ENCODE measurements around the gene SNX9.
A peak's percentile ranks its signal among the peaks of the same experiment; 100 is the strongest.
"Not testable (repeated sequence)": the region's sequence is repeated elsewhere in the genome, so short reads cannot be mapped to it uniquely, and the experiment has no call there.

SNX9 gene

DNA sequence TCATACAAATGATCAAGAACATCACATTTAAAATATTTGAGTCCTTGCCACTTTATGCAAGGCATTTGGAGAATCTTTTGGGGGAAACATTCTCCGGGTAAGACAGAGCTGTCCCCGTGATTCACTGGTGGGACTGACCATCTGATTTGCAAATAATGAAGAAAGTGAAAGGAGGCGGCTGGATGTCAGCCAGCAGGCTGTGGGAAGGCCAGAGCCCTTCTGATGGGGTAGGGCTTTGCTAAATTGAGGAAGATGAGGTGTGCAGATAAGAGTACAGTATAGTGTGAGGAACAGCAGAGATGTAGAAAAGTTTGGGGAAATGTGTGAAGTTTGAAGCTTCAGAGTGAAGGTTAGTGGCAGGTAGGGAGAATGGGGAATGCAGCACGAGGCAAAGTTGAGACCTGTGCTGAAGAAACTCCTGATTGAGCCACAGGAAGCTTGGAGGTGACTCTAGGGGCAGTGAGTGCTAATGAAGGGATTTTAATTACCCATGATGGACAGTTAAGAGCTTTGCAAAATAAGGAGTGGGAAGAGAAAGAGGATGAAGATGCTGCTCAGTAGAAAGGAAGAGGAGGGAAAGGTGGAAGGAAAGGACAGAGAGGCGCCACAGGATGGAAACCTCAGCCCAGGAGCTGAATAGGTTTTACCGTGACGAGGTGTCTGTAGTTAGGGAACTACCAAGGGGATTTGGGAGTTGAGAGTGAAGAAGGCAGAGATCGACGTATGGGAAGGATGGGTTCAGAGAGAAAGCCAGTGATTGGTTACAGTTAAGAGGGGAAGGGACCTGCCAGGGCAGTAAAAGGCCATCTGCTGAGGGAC lies 68.7 kb downstream of the SNX9 start:
- DNase-seq = peak; percentile 92

DNA sequence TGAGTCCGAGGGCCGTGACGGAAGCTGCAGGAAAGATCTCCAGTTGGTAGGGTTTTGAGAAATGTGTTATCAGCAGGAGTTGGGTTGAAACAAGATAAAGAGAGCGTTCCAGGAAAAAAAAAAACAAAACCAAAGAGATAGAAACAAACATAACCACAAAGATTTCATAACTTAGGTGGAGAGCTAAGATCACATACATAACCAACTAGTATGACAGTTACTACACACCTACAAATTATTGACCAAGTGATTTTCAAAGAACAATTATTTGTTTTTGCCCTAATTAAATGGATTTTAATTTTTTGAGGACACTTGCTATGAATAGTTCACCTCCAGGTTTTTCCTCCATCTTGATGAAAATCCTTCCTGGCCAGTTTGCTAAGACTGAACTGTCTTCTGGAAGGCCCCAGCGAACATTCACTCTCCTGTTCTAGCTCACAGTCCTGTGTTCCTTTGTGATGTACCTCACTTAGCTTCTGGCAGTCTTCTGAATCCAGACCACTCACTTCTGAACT lies 69.4 kb downstream of the SNX9 start:
- peak; percentile 90 for DNase-seq

DNA sequence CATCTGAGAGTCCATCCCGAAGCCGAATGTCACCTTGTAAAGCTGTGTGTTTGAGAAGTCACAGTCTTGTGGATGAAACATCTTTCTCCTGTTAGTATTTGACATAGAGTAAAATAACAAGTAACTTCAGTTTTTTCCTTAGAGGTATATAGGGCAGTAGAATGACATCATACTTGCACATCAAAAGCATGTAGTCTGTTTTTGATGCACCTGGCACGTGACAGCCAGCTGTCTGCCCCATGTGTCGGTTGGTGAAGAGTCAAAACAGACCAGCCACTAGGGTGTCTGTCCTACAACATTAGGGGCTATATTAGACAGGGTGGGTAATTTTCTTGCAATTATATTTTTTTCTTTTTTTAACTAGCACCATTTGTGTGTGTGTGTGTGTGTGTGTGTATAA lies 70.2 kb downstream of the SNX9 start:
- DNase-seq = no peak

DNA sequence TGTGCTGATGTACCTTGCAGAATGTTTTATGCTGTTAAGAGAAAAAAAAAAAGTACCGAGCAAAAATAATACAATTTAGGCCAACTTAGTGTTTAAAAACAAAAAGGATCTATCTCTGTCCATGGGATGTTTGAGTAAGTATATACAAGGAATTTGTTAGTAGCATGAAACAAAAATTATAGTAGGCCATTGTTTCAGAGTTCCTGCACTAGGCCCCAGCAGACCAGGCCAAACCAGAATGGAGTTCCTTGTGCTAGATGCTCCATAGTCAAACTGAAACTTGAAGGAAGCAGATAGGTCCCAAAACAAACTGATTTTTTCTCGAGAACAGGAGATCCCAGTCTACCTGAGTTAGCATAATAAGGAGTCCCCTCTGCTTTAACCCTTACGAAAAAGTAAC lies 72.5 kb downstream of the SNX9 start:
- DNase-seq = no peak

DNA sequence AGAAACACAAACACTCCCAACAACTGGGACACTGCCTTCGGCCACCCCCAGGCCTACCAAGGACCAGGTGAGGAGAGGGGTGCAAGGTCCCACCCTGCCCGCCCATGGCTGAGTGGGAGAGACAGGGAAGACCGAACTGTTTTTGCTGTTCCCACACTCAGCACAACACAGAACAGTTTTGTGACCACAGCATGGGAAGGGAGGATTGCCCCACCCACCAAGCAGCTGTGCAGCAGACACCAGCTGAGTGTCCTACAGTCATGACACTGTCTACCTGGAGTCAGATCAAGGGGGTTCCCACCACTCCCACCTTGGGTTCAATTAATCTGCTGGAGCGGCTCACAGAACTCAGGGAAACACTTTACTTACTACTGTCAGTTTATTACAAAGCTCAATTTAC lies 73.9 kb downstream of the SNX9 start:
- no peak for DNase-seq

DNA sequence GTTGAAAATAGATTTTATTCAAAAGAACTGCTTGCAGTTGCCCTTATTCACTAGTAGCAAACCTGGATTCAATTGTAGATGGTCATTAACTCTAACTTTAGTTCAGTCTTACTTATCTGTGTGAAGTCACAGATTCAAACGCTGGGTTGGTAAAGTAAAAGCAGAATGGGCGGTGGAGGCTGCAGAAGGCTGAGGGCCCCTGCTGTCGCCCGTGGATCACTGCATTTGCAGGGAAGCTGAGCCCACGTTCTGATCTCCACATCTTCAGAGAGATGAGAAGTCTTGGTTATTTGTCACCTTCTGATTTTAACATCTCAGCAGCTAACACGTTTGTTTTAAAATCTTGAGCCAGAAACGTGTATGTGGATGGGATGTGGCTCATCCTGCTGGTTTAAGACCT lies 75.1 kb downstream of the SNX9 start:
- DNase-seq = no peak

DNA sequence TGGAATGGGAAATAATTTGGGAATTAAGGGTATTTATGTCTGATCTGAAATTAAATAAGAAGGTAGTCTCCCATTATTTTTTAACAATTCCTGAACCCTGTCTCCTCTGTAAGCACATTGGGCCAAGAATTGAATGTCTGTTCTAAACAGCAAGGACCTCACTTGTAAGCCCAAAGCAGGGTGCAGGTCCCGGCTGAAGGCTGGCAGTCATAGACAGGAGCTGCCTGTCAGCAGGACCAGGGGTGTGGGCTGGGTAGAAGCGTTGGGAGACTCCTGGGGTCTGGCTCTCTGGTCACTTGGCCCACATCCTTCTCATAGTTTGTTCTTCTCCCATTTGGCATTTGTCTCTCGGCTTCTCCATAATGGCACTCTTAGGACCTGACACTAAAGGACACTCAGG lies 75.6 kb downstream of the SNX9 start:
- no peak for DNase-seq

DNA sequence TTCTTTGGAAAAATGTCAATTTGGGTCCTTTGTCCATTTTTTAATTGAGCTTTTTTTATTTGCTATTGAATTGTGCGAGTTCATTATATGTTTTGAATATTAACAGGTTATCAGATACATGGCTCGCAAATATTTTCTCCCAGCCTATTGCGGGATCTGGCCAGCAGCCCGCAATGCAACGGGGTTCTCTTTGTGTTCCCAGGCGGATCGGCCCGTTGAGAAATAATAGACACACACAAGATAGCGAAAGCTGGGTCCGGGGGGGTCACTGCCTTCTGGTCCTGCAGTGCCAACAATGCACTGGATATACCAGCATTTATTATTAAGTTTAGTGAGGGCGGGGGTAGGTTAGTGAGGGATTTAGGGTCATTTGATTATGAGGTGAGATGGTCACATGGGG lies 77.2 kb downstream of the SNX9 start:
- DNase-seq = not testable (repeated sequence)

DNA sequence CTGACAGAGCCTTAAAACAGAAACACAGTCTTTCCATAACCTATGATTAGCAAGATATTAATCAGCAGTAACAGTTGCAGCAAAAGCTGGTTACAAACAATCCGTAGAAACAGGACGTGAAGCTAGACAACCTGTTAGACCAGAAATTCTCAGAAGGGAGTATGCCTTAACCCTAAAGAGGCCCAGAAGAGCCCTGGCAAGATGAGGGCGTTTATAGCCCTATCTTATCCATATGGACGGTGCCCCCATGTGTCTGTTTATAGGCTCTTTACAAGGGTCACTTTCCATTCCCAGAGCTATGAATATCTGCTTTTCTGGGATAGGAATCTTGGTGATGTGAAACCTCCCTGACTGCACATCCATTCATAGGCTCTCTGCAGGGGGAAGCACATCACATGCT lies 77.7 kb downstream of the SNX9 start:
- DNase-seq = peak; percentile 46

DNA sequence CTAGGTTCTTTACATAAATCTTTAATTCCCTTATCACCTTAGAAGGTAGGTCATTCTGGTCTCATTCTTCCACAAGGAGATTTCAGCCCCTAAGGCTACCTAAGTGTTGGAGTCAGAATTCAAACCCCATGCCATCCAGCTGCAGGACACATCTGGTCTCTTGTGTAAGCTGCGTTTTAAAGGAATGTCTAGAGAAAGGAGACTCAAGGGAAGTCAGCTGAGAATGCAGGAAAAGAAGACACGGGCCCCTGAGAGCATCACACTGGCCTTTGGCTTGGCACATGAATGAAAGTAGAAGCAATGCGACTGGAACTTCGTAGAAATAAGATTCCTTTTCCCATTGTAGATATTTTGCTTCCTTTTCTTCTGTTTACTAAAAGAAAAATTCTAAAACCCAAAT lies 82.0 kb downstream of the SNX9 start:
- no peak for DNase-seq

DNA sequence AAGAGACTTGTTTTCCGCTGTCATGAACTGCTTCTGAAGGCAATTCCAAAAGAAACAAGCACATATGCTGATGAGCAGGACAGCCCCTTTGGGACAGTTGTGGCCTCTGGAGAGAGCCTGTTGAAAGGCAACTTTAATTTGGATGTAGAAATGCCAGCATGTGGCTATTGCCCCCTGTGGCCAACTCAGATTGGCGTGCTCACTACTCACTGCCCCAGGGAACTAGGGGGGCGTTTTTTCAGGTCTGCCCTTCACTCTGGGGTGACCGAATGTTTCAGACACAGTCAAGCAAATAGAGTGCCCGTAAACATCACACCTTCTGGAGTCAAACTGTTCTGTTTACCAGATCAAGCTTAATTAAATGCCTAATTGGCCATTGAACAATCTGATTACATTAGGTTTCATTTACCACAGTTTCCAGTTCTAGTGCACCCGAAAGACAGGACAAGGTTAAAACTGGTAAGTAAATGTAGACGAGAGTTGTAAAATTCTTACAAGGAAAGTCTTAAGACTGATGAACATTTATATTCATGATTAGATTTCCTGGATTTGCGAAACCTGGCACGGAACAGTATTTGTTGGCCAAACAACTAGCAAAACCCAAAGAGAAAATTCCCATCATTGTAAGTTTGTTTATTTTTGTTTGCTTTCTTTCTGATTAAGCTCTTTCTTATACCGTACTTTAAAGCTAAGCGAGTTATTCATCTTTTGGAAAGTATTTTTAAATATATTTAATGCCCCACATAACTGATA lies 82.7 kb downstream of the SNX9 start:
- DNase-seq = peak; percentile 42

DNA sequence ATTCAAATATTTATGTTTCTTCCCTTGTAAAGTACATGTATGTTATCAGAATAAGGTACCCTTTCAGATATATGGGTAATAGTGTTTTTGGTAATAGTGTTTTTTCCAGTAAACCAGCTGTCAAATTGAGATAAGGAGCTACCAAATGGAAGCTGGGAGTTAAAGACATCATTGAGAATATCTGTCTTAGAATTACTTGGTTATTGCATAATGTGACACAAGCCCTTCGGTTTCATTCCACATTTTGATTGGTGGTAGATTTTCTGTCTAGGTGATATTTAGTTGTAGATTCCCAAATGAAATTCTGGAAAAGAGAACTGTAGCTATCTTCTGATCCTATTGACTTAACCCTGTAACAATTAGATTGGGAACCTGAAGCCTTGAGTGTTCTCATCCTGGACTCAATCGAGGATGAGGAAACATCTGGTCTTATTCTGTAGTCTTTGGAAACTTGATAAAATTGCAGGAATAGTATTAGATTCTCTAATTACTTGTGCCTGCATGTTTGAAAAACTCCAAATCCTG lies 83.6 kb downstream of the SNX9 start:
- DNase-seq = peak; percentile 96

DNA sequence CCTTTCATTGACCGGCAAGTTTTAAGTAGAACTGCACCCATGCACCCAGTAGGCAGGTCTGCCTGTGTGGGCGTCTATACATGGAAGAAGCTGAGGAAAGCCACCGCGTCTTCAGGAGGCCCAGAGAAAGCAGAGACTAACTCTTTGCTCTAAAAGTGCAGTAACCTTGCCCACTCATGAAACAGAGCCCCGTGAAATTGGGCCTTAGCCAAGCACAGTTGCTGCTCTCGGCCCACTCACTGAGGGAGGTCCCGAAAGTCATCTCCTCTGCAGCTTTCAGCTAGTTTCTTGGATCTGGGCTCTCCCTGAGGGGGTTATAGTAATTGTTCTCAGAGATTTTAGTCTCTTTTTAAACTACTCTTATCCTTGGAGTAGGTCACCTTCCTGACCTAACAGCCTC lies 84.6 kb downstream of the SNX9 start:
- DNase-seq = no peak

DNA sequence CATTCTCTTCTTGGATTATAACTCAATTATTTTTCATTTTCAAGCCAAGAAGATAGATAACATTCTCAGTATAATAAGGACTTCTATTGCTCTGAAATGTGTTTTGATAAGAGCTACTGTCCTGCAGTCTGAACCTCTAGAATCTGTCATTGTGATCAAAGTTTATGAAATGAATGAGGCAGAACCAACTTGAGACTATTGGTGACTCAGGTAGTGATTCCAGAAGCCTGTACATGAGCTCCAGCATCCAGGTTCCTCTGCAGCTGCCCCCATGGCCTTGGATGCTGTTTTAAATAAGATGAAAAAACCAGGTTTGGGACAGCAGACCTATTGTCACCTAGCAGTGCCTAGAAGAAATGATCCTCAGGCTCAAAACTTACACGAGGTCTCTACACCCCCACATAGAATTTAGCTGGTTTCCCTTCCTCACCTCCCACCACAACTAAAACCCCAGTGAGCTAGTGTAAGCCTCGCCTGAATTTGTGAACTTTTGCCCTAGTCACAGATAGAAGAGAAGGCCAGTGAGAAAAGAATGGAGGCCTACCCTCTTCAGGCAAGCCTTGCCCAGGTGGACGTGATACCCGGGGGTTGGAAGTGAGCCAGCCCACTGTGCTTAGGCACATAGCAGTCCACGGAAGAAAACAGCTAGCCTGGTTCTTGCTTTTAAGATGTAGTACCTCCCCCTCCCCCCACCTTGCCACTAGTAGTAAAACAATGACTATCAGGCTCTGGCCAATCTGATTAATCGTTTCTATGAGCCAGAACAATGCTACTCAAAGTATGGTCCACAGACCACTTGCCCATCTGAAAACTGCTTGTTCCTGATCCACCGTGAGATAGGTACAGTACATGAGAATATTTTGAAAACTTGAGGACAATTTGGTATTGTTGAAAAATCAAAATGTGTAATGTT lies 85.6 kb downstream of the SNX9 start:
- peak; percentile 31 for DNase-seq

DNA sequence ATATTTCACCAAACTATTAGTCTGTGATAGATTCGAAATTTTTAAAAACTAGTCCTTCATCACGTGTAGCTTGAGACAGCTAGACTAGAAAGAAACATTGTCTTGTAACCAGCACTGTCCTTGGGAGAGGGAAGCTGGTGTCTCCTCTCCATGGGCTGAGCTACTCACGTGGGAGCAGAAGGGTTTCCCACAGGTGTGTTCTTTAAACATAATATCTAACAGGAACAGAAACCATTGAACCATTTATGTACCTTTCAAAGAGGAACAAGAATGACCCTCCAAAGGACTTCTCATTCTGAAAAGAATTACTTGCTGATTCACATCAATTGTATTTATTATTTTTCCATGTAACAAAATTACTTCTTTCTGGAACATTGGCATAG lies 86.2 kb downstream of the SNX9 start:
- no peak for DNase-seq

DNA sequence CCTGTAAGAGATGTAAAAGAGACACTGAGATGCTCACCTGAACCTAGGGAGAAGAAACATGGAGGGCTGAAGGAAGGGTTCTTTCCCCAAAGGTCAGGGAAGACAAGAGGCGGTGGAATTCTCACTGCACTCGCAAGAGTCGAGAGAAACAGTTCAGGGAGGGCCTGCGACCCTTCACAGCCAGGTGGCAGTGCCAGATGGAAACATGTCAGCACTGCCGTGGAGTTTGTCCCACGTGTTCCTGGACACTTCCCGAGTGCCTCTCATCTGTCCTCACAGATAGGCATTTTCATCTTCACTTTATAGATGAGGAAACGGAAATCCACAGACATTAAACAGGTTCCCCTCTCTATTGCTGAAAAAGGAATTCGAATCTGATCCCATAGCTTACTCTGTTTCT lies 88.2 kb downstream of the SNX9 start:
- no peak for DNase-seq

DNA sequence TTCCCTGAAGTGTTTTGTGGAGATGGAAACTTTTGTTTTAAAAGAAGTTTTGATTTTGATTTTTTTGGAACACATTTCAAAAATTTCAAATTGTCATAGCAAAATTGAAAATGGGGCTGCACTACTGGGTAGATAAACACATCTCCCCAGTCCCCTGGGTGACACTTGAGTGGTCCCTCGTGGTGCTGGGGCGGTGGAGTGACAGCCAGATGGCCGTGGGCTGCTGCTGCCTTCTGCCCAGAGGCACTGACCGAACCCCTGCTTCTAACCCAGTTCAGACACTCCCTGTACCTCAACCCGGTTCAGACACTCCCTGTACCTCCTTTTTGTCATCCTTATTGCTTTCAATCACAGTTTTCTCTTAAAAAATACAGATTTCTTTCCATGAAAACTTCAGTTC lies 88.7 kb downstream of the SNX9 start:
- DNase-seq = no peak

DNA sequence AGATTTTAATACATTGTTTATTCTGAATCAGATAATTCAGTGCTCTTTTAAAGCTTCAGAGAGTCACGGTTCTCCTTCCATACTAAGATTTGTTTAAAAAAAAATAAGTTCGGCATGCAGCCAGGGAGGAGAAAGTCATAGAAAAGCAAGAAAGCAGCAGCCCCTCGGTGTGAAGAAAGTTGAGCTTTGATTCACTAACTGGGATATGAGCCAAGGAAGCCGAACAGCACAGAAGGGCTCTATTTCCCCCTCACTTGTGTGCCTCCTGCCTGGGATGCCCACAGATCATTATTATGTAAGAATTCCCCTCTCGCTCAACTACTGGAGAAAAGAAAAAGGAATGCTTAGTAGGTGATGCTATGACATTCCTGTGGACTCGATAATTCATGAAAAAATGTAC lies 89.3 kb downstream of the SNX9 start:
- no peak for DNase-seq

DNA sequence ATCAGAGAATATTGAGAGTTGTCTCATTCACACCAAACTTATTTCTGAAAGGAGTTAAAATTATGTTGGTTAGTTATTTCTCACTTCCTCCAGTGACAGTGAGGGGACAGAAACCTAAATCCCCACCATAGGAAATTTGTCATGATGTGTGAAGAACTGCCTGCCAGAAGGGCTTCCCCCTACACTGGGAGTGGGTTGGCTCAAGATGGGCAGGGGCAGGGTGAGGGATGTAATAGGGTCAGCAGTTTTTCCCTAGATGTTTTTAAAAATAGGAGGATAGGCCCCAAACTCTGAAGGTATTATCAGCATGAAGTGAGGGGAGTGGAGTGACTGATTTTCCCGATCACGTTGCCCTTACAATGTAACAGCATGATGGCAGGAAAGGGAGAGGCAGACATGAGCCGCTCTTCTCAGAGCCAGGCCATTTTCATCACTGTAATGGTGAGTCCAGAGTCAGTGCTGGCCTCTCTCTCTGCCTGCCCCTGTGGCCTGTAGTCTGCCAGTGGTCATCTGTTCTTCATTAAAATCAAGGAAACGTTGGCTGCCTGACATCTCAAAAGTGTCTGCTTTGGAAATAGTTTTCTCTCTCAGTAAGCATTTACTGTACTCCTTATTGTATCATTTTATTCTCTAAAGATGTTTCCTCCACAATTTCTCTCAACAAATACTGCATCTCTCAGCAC lies 98.8 kb downstream of the SNX9 start:
- DNase-seq = no peak

DNA sequence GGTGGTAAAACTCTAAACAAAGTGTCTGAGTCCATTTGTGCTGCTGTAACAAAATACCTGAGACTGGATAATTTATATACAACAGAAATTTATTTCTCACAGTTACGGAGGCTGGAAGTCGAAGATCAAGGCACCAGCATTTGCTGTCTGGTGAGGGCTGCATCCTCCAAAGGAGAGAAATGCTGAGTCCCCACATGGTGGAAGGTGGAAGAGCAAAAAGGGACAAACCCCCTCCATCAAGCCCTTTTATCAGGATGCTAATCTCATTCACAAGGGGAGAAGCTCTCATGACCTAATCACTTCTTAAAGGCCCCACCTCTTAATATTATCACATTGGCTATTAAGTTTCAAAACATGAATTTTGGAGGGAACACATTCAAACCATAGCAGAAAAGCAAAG lies 102.7 kb downstream of the SNX9 start:
- DNase-seq = no peak

DNA sequence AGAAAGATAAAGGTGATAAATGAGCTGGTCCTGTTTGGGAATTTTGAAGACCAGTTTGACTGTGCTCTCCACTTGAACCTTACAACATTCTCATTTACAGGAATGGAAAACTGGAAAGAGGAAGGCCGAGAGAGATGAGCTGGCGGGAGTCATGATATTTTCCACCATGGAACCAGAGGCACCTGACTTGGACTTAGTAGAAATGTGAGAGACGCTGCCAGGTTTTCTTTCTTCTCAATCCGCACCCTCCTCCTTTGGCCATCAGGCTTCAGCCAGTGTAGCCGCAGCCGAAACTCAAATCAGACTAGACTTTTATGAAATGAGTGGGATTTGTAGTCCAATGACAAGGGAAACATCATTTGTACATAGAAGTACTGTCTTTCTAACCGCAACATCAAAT lies 104.0 kb downstream of the SNX9 start:
- DNase-seq = no peak

DNA sequence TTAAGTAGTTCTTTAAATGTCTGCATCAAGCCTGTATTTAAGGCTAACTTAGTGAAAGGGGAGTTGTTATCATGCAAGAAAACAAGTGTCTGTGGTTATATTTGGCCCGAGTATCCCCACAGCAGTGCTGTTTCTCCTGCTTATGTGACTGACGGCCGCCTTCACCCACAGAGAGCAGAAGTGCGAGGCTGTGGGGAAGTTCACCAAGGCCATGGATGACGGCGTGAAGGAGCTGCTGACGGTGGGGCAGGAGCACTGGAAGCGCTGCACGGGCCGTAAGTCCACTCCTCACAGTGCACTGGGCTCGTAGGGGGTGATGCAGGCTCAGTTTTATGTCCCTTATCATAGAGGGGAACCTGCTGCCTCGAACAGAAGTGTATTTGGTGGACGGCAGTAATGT lies 105.4 kb downstream of the SNX9 start:
- DNase-seq = no peak
